CD4-positive, alpha-beta T cell (primary cell): ENCODE results near the gene NCAN. TPM values are rescaled to one million over a fixed set of nuclear protein-coding genes. Genes with fewer than 3 reads are reported as not detected.

Experiments
- ATAC-seq: fragments of 200-7000 bp; cut with Tn5 transposase; one replicate; pipeline ENCODE4 v1.10.0; 2022; ENCODE audit warnings: mild to moderate bottlenecking; ENCODE audit not compliant: poor library complexity
- CTCF ChIA-PET: fragments of 350-600 bp; sonication (Branson Sonifier 250); formaldehyde crosslinking; loops from one replicate; lab custom pipeline; 2021; ENCODE audit warnings: antibody characterized with exemption, inconsistent platforms; lab: Charles Lee
- POLR2A ChIA-PET: fragments of 350-600 bp; sonication (Branson Sonifier 250); formaldehyde crosslinking; loops from one replicate; lab custom pipeline; 2021; ENCODE audit warnings: antibody characterized with exemption, inconsistent platforms; lab: Charles Lee
- DNase-seq, 14 experiments: peaks; one replicate each; pipeline ENCODE4 v3.0.0-alpha.2; 2013 to 2020; ENCODE audit warnings: mixed read lengths in 2 of 14
- H3K27ac ChIP-seq, 2 donors: one replicate each; pipeline versions ENCODE4 v1.5.1 to v1.7.0; 2013; ENCODE audit warnings: low read length in 2 of 2, low read depth in 1 of 2, mild to moderate bottlenecking in 1 of 2
- H3K27me3 ChIP-seq, 2 experiments: 1 replicate in 1 of 2; 2 replicates in 1 of 2; pipeline versions ENCODE4 v1.6.1 to v1.7.0; 2013; ENCODE audit warnings: low read length in 2 of 2, control low read depth in 1 of 2, mild to moderate bottlenecking in 1 of 2, moderate library complexity in 1 of 2; ENCODE audit not compliant: insufficient read depth in 2 of 2, control insufficient read depth in 1 of 2
- H3K36me3 ChIP-seq: one replicate; pipeline ENCODE4 v1.6.1; 2013; ENCODE audit warnings: low read length, control low read depth; ENCODE audit not compliant: insufficient read depth
- H3K4me1 ChIP-seq: one replicate; pipeline ENCODE4 v1.6.1; 2013; ENCODE audit warnings: low read length, control low read depth; ENCODE audit not compliant: insufficient read depth
- H3K4me3 ChIP-seq: one replicate; pipeline ENCODE4 v1.5.1; 2013; ENCODE audit warnings: mild to moderate bottlenecking, low read length, moderate library complexity
- H3K9me3 ChIP-seq, 2 experiments: 1 replicate in 1 of 2; 2 replicates in 1 of 2; pipeline versions ENCODE4 v1.6.1 to v1.7.0; 2013; ENCODE audit warnings: low read length in 2 of 2, mild to moderate bottlenecking in 2 of 2, control low read depth in 1 of 2, moderate library complexity in 1 of 2; ENCODE audit not compliant: control insufficient read depth in 1 of 2, insufficient read depth in 1 of 2
- H3K27ac Mint-ChIP-seq: one replicate; pipeline ENCODE4 v1.8.0; 2020; ENCODE audit warnings: mixed read lengths
- H3K27me3 Mint-ChIP-seq: one replicate; pipeline ENCODE4 v1.8.0; 2021; ENCODE audit warnings: mixed read lengths
- H3K36me3 Mint-ChIP-seq: one replicate; pipeline ENCODE4 v1.8.0; 2021; ENCODE audit warnings: low read depth, mixed read lengths
- H3K4me1 Mint-ChIP-seq: one replicate; pipeline ENCODE4 v1.8.0; 2021; ENCODE audit warnings: low read depth, mixed read lengths
- H3K4me3 Mint-ChIP-seq: one replicate; pipeline ENCODE4 v1.8.0; 2020; ENCODE audit warnings: mild to moderate bottlenecking, mixed read lengths
- H3K9me3 Mint-ChIP-seq: one replicate; pipeline ENCODE4 v1.8.0; 2020; ENCODE audit warnings: mixed read lengths
- intact Hi-C, 2 experiments: fragments of 100-400 bp; cut with DNase I in 1 of 2; cut with micrococcal nuclease in 1 of 2; formaldehyde crosslinking; loops; one replicate each; pipeline versions ENCODE4 v1.15.1 to v1.9.0; 2023 to 2025; cut with DNase I, micrococcal nuclease
- total RNA-seq, 174 experiments: library from RNA in 2 of 174; stranded (reverse) in 2 of 174; gene quantifications; one replicate each; pipeline ENCODE4 v1.2.3 and lab custom pipeline; 2021 to 2026
- TF ChIP-seq, protein P1 (sequence below): fragments of 200-600 bp; IDR thresholded peaks from one replicate; pipeline ENCODE4 v1.8.0; 2022; ENCODE audit warnings: antibody characterized with exemption, mild to moderate bottlenecking

Gene NCAN
- total RNA-seq, 2 experiments from 2014 or later: not detected

GRCh38 chr19:19204181-19204580 lies 7.6 kb upstream of the NCAN start:
- POLR2A ChIA-PET: interaction anchor here (4.5 kb wide), 1 partner anchor 13 kb away, joined by 80 read pairs; the partner anchor contains the start of genes BORCS8 and RFXANK
- intact Hi-C loops: no loop called here
- Mint-ChIP-seq H3K4me3 (peak overlapping the region; percentile 79), H3K36me3 (peaks cover 13% of the 10 kb centered on the region), H3K4me1 (peaks cover 29% of the 10 kb centered on the region), H3K27me3 (peaks cover 12% of the 10 kb centered on the region), H3K27ac (no peak overlapping the region), H3K9me3 (no peaks in the 10 kb centered on the region)
- peaks cover 12% of the 10 kb centered on the region for H3K36me3 ChIP-seq
- H3K9me3 ChIP-seq: peaks cover 0 to 12% of the 10 kb centered on the region in 2 experiments
- peaks cover 48% of the 10 kb centered on the region for H3K4me1 ChIP-seq
- TF ChIP-seq, protein P1, sequence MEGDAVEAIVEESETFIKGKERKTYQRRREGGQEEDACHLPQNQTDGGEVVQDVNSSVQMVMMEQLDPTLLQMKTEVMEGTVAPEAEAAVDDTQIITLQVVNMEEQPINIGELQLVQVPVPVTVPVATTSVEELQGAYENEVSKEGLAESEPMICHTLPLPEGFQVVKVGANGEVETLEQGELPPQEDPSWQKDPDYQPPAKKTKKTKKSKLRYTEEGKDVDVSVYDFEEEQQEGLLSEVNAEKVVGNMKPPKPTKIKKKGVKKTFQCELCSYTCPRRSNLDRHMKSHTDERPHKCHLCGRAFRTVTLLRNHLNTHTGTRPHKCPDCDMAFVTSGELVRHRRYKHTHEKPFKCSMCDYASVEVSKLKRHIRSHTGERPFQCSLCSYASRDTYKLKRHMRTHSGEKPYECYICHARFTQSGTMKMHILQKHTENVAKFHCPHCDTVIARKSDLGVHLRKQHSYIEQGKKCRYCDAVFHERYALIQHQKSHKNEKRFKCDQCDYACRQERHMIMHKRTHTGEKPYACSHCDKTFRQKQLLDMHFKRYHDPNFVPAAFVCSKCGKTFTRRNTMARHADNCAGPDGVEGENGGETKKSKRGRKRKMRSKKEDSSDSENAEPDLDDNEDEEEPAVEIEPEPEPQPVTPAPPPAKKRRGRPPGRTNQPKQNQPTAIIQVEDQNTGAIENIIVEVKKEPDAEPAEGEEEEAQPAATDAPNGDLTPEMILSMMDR: no peak
- no peak overlapping the region for H3K27ac ChIP-seq
- CTCF ChIA-PET: interaction anchor here (0.7 to 1.4 kb wide), 3 partner anchors 21 to 944 kb away, joined by 3 to 6 read pairs (median 4); no protein-coding TSS in a partner anchor
- no peak overlapping the region for H3K4me3 ChIP-seq
- no peaks in the 10 kb centered on the region for H3K27me3 ChIP-seq
- ATAC-seq (no peak), DNase-seq (no peak)

DNA sequence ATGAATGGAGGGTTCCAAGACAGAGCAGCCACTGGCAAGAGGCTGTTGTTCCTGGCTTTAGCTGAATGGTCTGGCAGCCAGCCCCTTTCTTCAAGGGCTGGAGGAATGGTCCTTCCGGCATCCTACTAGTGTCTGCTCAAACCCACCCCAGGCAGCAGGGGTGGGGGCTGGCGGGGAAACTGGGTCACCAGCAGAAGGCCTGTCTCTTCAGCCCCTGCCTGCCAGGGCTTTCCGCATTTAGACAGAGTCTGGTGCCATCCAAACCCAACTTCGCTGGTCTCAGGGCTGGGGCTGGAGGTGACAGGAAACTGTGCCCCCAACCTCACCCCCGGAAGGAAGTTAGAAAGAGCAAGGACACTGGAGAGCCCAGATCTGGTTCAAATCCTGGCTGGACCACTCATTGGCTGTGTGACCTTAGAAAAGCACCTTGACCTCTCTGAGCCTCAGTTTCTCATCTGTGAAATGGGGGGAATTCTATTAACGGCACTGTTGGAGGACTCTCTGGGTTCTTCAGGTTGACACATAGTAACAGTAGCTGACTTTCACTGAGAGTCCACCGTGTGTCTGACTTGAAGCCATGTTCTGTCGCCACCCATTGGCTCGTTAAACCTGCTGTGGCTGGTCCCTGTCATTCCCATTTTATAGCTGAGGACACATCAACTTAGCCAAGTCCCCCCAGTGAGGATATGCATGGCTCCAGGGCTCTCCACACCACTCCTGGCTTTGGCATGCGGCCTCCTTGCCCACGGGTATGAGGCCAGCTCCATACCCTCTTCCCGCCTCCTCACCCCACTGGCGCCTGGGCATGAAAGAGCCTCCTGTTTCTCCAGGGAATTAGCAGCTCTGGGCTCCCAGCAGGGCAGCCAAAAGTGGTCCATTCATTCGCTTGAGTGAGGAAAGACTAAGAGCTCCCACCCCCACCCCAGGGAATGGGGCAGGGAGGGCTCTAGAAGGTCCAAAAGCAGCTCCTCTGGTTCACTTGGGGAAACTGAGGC lies 6.0 kb upstream of the NCAN start:
- peaks cover 7% of the 10 kb centered on the region for H3K36me3 Mint-ChIP-seq
- Histone ChIP-seq H3K4me3 (no peak overlapping the region), H3K36me3 (peaks cover 6% of the 10 kb centered on the region), H3K4me1 (peaks cover 48% of the 10 kb centered on the region), H3K27ac (no peak overlapping the region), H3K9me3 (peaks cover 0 to 12% of the 10 kb centered on the region in 2 experiments), H3K27me3 (no peaks in the 10 kb centered on the region)
- H3K9me3 Mint-ChIP-seq: no peaks in the 10 kb centered on the region
- TF ChIP-seq, protein P1: no peak
- ATAC-seq (no peak), DNase-seq (no peak)
- intact Hi-C loops: no loop called here
- H3K27me3 Mint-ChIP-seq: peaks cover 18% of the 10 kb centered on the region
- no peak overlapping the region for H3K27ac Mint-ChIP-seq
- CTCF ChIA-PET: no interaction called here
- H3K4me3 Mint-ChIP-seq: peak overlapping the region; percentile 58
- H3K4me1 Mint-ChIP-seq: peaks cover 29% of the 10 kb centered on the region
- POLR2A ChIA-PET: interaction anchor here (1.1 to 1.2 kb wide), 2 partner anchors 12 to 14 kb away, joined by 3 to 4 read pairs; partner anchors contain the start of gene BORCS8

- Histone ChIP-seq H3K9me3 (peaks cover 0 to 12% of the 10 kb centered on the region in 2 experiments), H3K4me1 (peaks cover 42% of the 10 kb centered on the region), H3K27me3 (peaks cover 6 to 10% of the 10 kb centered on the region in 2 experiments), H3K36me3 (no peaks in the 10 kb centered on the region), H3K4me3 (no peak overlapping the region), H3K27ac (no peak overlapping the region)
- DNase-seq (no peak), ATAC-seq (no peak)
- Mint-ChIP-seq H3K36me3 (peaks cover 7% of the 10 kb centered on the region), H3K4me3 (peak overlapping the region; percentile 70), H3K9me3 (no peaks in the 10 kb centered on the region), H3K4me1 (peaks cover 33% of the 10 kb centered on the region), H3K27ac (no peak overlapping the region), H3K27me3 (peaks cover 27% of the 10 kb centered on the region)
- intact Hi-C loops: no loop called here
- TF ChIP-seq, protein P1: no peak
- POLR2A ChIA-PET: interaction anchor here (1.1 kb wide), 1 partner anchor 15 kb away, joined by 3 read pairs; the partner anchor contains the start of gene BORCS8
- CTCF ChIA-PET: no interaction called here
Observed at GRCh38 chr19:19206938-19207337, 4.8 kb upstream of the NCAN start.
